Measurements from ENCODE around the gene COPS7A.

Gene COPS7A, protein sequence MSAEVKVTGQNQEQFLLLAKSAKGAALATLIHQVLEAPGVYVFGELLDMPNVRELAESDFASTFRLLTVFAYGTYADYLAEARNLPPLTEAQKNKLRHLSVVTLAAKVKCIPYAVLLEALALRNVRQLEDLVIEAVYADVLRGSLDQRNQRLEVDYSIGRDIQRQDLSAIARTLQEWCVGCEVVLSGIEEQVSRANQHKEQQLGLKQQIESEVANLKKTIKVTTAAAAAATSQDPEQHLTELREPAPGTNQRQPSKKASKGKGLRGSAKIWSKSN

DNA sequence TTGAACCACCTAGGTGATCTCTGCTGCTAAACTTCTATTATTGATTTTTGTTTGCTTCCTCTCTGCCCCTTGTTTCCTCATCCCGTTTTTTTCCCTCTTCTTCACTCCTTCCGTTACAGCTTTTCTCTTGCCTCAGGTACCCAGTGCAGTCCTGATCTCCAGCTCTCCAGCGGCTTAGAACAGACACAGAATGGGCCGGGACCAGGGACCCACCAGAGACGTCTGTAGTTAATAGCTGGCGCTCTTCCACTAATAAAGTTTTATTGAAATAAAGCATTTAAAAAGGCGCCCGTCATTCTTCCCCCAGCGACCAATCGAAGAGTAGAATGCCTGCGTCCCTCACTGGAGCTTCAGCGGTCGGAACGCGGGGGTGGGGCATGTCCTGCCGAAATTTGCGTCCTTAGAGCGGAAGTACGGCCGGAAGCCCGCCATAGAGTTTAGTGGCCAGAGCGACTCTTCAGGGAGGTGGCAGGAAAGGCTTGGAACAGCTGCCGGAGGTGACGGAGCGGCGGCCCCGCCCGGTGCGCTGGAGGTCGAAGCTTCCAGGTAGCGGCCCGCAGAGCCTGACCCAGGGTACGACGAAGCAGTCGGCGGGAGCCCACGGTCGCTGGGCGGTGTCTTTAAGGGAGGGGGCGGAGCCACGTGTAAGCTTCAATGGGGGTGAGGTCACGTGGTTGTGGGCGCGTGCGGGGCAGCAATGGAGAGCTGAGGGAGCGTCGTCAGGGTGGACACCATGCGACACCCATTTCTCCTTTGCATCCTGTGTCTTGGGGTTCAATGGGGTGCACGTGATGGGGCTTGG is at the start of gene COPS7A:
Gene COPS7A (plus strand): TSS at position 440 of the 802 bp plus-strand sequence. CDS start 611 bp downstream, outside the sequence.
- peak; percentile 89 for DNase-seq

DNA sequence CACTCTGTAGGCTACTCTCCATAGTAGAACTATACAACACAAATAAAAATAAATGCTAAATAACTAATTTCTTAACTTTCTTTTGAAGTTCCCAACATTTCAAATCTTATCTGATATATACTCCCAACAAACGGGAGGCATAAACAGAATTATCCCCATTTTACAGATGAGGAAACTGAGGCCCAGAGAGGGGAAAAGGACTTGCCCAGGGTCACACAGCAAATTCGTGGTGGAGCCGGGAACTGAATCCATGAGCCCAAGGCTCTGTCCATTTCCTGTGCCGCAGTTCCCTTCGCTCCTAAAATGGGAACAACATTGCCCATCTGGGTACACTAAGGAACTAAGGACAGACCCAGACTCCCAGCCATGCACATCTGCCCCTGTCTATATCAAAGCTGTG is 46.9 kb upstream of the COPS7A start:
- no peak for DNase-seq

DNA sequence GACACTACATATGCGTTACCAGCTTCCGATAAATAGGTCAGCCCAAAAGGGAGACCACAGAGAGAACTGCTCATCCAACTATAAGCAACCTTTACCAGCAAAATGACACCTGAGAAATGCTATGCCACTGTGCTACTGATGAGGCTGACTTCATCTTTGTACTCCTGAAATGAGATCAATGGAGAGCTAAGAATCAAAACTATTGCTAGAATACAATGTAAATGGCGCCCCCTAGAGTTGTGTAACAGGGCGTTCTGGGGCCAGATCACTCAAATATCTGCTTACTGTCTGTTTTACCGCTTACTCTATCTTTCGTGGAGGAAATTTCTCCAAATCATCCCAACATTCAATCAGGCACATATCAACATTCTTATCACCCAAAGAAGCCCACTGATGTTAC is 39.2 kb upstream of the COPS7A start:
- no peak for DNase-seq

DNA sequence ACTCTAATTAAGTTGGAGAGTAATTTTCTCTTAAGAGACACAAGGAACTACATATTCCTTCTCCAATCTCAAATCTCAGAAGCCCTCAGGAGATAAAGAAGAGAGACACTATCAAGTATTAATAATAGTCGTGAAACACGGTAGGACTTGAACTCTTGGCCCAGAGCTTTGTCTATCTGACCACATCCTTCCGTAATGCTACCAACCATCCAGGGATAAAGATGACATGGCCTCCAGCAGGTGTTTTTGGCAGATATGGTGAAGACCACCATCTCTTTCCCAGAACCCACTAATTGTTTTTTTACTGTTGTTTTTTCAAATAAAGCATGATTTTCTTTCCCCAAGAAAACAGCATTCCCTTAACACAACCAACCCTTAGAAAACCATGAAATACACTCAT is 38.0 kb upstream of the COPS7A start:
- DNase-seq, result no peak

DNA sequence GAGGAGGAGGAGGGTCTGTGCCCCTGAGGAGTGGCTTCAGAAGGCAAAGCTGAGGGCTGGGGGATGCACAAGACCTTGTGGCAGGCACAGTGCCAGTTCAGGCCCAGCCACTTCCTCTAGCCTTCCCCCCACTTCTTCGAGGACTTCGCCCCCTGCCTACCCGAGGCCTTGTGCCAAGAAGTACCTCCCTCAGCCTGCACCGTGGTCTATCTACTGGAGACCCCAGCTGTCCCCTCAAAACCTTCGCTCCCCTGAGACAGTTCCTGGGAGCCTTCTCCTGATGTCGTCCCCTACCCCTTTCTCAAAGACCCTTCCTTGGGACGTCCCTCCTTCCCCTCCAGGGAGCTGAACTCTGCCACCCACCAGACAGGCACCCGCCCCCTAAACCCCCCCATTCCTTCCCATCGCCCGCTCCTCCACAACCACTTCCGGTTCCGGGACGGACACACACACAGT is 35.3 kb upstream of the COPS7A start:
- peak; percentile 15 for DNase-seq

DNA sequence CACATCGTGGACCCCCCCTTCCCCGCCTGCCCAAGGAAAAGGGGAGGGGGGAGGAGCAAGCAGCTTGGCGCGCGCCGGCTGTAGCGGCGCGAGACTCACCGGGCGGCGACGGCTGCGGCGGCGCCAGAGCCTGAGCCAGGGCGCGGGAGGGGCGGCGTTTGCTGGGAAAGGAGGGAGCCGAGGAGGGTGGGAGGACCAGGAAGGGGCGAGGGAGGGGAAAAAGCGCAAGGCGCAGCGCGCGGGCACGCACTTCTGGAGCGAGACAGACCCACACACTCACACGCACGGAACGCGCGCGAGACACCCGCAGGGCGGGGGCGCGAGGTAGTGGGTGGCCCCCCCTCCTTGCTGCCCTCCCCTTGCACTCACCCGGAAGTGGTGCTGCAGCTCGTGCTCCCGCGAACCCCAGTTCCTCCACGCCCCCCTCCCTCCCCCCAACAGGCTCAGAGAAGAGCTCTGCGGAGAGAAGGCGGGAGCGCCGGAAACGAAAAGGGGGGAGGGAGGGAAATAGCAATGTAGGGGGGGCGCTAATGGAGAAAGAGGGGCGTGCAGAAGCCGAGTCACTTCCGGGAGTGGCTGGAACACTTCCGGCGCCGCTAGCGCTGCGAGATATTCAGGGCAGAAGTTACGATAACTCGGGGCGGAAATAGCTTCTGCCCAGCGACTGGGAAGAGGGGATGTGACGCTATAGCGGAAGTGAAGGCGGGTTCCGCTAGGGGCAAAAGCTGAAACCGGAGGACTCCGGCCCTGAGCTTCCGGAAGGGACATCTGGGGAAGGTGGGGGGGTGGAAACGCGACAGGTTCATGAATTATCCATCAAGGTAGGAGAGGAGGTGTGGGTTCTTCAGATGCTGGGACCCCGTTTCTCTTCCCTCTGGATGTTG is 34.6 kb upstream of the COPS7A start, which contains the start of gene ZNF384:
Gene ZNF384 (minus strand): TSS at position 377 of the 884 bp plus-strand sequence. CDS start 9,855 bp downstream, outside the sequence.
- peak; percentile 96 for DNase-seq

DNA sequence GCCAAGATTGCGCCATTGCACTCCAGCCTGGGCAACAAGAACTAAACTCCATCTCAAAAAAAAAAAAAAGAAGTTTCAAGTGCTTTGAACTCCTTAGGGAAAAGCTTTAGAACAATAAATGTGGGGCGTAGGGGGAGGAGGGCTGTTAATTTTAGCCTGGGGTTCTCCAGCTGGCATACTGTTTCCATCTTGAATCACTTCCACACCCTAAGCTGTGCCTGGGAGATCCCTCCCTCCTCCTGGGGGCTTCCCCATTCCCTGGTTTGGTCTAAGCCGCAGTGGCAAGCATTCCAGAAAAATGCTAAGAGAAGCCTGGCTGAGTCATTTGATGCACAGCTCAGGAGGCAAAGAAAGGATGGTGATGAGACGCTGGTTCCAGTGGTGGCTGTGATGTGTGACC is 32.4 kb upstream of the COPS7A start:
- no peak for DNase-seq

DNA sequence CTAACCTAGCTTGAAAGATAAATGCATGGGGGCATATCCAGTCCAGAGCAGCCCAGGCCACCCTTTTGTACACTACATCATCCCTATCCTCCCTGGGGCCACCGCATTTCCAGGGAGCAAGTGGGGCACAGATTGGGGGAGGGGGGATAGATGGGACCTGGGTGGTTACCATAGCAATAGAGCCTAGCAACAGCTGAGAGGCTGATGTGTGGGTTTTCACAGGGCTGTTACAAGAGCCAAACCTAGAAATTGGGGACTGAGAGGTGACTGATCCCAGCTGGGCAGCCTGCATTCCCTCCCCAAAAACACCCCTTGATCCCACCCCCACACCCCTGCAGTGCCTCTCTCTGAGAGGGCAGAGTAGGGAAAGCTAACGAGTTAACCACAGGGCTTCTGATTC is 31.0 kb upstream of the COPS7A start:
- DNase-seq, result no peak

DNA sequence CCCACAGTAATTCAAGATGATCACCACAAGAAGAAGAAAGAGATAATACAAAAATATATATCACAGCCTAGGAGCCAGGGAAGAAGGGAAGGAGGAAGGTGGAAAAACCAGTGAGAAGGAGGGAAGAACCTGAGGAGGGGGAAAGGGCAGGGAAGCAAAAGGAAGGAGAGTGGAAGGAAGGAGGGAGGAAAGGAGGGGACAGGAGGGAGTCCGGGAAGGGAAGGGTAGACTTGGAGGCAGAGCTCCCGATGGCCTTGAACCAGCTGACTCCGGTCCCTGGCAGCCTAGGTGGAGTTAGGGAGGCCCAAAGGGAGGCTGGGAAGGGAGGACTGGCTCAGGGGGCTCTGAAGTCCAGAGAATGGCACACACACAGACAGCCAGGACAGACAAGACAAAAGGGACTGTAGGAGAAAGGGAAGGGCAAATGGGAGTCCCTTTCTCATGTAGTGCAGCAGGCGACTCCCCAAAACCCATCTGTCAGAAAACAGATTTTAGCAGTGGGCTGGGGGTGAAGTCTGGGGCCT is 30.0 kb upstream of the COPS7A start:
- DNase-seq, result no peak

DNA sequence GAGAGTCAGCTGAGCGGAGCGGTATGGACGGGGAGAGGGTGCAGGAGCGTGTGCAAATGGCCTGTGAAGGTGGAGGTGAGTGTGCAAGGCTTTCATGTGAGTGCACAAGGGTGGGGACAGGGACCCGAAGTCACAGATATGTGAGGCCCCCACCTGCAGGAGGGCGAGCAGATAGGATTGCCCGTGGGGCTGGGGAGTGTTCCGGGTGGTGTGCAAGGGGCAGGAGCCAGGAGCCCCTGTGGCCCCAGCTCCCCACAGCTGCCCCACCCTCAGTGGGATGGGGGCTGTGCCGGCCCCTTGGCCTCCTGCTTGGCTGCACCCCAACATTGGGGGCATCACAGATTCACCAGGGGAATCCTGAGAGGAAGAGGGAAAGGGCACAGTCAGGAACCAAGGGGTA is 29.1 kb upstream of the COPS7A start:
- DNase-seq, result no peak

DNA sequence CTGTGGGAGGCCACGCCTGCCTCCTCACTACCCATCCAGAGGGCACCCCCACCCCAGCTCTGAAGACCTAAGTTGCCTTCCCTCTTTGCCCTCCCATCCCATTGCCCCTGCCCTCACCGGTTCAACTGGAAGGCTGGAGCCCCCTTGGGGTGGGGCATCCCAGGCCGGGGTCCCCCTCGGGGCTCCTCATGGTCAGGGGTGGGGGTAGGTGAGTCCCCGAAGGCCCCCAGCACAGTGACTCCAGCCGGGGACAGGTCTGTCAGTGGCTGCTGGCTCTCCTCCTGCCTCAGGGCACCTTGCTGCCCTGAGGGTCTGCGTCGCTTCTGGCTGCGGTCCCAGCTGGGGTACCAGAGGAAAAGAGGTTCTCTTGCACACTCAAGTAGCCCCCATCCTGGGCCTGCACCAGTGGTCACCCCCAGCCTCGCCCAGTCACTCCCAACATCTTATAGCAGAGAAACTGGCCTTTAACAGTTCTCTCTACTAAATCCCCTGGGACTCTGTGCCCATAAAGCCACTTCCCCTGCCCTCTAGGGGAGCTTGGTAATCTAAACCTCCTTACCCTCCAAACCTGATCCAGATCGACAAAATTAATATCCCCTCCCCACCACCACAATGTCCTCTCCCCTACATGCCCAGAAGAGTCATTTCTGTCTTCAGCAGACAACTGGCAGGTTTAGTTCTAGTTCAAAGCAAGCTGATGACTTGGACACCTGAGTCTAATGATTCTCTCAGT is 28.4 kb upstream of the COPS7A start:
- no peak for DNase-seq

DNA sequence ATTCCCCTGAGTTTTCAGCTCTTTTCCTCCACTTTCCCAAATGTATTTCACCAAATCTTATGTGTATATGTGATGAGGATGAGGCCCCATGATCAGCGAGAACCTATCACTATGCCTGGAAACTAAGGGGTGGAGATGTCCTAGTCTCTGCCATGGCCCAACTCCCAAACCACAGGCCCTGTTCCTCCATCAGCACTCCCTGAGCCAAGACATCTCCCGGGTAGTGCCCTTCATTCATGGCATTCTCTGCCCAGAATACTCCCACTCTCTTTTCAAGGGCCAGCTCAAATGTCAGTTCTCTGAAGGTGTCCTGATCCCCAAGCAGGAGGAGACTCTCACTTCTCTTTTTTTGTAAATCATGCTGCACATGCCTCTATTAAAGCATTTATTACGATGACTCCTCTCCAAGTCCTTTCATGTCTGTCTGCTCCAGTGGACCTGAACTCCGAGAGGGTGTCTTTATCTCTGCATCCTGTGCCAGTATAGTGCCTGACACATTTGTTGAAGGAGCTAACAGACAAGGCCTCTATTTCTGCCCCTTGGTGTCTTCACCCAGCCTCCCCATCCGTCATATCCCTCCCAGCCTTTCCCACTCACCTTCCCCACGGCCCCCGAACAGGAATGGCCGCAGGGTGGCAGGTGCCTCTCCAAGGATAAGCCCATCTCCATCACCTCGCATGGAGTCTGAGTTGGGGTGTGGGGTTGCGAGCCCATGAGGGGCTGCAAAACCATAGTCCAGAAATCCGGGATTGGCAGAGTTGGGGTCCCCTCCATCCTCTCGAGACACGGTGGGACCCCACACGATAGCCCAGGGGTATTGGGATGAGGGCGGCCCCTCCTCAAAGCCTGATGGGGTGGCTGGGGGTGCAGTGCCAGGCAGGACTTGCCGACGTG is 26.9 kb upstream of the COPS7A start:
- no peak for DNase-seq

DNA sequence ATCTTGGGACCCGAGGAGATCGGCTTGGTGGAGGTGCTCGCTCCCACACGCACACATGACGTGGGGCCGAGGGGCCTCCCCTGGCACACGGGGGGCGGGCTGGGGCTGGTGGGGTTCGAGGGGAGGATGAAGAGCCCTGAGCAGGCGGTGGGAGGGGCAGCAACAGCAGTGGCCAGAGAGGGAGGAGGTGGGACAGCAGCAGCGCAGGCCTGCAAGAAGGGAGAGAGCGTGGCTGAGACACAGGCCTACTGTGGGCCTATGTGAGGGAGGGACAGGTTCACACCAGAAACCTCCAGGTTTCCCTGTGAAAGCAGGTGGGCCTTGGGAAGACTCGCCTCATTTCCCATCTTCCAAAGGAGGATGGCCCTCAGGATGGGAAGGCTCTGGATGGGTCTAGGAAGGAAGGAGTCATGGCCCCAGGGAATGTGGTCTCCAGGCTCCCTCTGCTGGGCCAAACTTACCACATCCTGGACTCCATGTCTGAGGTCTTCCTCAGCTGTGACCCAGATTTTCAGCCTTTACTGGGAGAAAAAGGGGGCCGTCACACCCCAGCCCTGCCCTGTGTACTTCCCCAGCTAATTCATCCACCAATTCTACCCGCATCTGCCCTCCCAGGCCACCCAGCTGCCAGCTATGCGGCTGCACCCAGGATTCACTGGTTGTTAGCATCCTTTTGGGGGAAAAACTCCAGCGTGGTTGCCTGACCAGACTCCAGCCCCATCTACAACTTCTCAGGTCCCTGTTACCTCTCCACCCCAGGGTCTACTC is 26.1 kb upstream of the COPS7A start:
- no peak for DNase-seq

DNA sequence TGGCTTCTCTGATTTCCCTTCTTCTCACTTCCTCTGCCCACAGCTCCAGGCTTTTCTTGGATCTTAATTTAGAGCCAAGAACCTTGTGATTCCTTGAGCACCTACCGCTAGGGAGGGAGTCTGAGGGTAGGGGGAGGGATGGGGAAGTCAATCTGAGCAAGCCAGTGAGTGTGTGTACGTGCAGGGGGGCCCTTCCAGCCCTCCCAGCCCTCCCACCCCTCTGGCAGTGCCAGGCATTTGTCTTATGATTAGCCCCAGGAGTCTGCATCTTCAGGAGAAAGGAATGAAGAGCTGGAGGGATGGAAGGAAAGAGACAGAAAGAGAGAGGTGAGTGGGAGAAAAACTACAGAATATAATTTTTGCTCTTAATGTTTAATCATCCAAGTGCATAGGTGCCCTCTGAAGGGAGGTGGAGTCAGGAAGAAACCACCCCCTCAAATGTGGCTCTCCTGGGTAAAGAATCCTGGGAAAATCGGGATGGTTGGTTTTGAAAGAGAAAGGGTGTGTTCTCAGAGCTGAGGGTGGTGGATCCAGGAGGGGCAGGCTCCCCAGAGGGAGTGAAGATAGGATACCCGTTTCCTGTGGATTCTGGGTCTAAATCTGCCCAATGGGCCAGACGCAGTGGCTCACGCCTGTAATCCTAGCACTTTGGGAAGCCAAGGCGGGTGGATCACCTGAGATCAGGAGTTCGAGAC is 25.3 kb upstream of the COPS7A start:
- DNase-seq, result no peak

DNA sequence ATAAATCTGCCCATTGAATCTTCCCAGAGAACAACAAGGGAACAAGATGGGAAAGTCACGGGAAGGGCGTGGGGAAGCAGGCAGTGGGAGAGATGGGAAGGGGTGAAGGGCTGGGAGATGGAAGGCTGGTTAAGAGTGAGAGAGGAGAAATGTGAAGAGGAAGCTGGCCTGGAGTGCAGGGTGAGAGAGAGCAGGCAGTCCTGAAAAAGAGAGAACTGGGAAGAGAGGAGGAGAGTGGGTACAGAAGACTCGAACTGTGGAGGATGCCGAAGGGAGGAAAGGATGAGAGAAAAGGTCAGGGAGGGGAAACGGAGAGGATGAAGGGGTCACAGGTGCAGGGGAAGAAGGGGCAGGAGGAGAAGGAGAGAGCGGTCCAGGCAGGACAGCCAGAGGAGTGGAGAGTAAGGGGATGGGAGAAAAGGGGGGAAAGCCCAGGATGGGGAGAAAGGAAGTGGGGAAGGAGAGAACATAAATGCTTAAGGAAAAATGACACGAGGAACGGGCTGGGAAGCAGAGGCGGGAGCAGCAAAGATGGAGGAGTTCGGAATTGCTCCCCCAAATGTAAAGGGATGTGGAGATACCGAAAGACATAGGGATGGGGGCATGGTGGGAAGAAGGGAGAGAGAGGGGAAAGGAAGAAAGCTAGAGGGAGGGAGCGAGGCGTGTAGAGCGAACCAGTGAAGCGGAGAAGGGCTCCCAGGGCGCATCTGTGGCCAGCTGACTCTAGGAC is 24.4 kb upstream of the COPS7A start:
- DNase-seq, result no peak

DNA sequence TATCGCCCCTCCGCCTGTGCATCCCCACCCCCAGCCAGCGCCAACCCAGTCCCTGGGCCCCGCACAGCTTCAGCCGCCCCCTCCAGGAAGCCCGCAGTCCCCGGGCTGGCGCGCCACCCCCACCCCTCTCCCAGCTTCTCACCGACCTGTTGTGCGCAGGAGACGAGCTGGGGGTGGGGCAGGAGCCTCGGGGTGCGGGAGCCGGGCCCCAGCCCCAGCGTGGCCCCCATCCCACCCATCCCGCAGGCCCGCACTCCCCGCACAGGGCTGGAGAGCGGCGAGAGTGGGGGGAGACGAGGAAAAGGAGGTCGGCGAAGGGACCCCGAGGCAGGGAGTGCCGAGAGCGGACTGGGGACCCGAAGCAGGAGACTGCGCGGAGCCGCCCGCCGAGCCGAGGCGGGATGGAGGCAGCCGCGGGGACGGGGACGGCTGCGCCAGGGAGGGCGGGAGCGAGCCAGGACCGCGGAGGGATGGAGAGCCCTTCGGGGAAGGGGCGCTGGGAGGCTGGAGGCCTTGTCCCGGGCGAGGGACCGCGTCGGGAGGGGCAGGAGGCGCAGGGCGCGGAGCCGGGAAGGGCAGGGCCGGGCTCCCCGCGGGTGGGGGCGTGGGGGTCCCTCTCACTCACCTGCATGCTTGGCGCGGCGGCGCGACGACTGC is 23.7 kb upstream of the COPS7A start:
- DNase-seq, result no peak

DNA sequence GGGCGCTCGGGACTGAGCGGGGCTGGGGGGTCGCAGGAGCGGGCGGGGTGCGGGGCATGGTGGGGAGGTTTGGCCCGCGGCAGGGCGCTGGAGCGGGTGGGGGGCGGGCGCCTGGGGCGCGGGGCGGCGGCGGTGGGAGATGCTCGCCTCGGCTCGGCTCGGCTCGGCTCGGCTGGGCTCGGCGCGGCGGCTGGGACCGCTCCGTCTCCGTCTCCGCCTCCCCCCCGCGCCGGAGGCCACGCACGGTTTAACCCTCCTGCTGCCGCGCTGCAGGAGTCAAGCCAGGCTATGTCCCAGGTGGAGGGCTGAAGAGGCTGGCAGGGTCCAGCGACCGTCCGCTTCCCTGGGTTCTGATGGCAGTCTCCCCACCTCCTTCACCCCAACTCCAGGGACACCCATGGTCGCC is 23.2 kb upstream of the COPS7A start, which contains the start of gene PIANP:
Gene PIANP (minus strand): TSS at position 170 of the 406 bp plus-strand sequence. CDS start 2,754 bp downstream, outside the sequence.
- DNase-seq, result no peak

DNA sequence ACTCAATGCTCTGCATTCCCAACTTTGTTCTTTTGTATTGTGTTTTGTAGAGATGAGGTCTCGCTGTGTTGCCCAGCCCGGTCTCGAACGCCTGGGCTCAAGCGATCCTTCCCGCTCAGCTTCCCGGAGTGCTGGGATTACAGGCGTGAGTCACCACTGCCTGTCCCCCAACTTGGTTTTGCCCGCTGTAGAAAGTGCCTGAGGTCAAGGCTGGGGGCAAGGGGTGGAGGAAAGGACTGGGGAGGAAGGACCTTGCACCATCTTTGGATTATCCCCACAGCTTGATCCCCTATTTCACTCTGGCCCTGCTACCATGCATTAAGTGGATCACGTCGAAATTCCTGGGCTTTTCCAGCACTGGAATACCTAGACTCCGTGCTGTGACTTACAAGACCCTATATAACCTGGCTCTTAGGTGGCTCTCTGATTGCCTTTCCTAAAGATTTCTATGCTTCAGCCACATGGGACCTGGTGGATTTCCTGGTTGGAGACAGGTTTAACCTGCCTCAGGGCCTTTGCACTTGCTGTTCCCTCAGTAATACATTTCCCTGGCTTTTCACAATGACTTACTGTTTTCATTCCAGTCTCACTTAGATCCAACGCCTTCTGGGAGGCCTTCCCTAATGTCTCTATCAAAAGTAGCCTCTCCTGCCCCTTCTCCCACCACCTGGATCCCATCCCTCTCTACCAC is 22.6 kb upstream of the COPS7A start:
- DNase-seq, result no peak
